ENCODE data around the gene RNF152. TPM values are rescaled to one million over a fixed set of nuclear protein-coding genes. Genes with fewer than 3 reads are reported as not detected.

RNF152 gene
- total and polyA plus RNA-seq, 2 donors (not counting 3 experiments of a cell fraction or from before 2014, with no cell fraction given), result 20.8 to 27.5 TPM

- Histone ChIP-seq H4K20me1 (replicated peaks; ENCODE audit: control insufficient read depth, extremely low read depth, insufficient read depth, low read length) (no peaks in the 10 kb centered on the region), H3K4me2 (ENCODE audit: insufficient read depth, low read length) (no peak overlapping the region), H3K27me3 (ENCODE audit: control insufficient read depth in 2 of 2, insufficient read depth in 2 of 2, low read length in 2 of 2) (no peaks in the 10 kb centered on the region), H3K4me3 (replicated peaks in 1 of 3; ENCODE audit: insufficient read depth in 1 of 3, low read depth in 1 of 3, low read length in 3 of 3) (no peak overlapping the region), H3K79me2 (ENCODE audit: control insufficient read depth, insufficient read depth, low read length) (peaks cover 48% of the 10 kb centered on the region), H3K9me1 (replicated peaks; ENCODE audit: control insufficient read depth, extremely low read depth, insufficient read depth, low read length) (no peaks in the 10 kb centered on the region), H3K9ac (replicated peaks; ENCODE audit: extremely low read depth, insufficient read depth, low read length) (no peak overlapping the region), H3K4me1 (ENCODE audit: control insufficient read depth, extremely low read depth, insufficient read depth, low read length) (no peaks in the 10 kb centered on the region), H3K36me3 (ENCODE audit: control insufficient read depth in 2 of 2, extremely low read depth in 1 of 2, insufficient read depth in 2 of 2, low read length in 2 of 2) (peaks cover 0 to 3% of the 10 kb centered on the region in 2 experiments), H3K27ac (ENCODE audit: insufficient read depth, low read depth, low read length) (no peak overlapping the region), H2AFZ (ENCODE audit: low read depth, low read length) (no peak overlapping the region), H3K9me3 (replicated peaks; ENCODE audit: control insufficient read depth, insufficient read depth, low read length) (no peaks in the 10 kb centered on the region)
- FAIRE-seq, result no peak
- dilution Hi-C loops (cut with MboI; ENCODE audit: extremely low pct_ligation_motif_present, low sequenced_read_pairs) (no loop called here), intact Hi-C loops (cut with micrococcal nuclease) (no loop called here)
- CTCF ChIA-PET, result interaction anchor here (0.8 to 1.6 kb wide), 2 partner anchors 10 to 261 kb away, joined by 3 to 4 read pairs; no protein-coding TSS in a partner anchor
- BruUV-seq (replicated peaks), result no TSS peak
- POLR2A ChIA-PET, result no interaction called here
- TF ChIP-seq GATA2 (IDR thresholded peaks at IDR 0.05; ENCODE audit: insufficient read depth, insufficient read length, low read depth, low read length) (no peak), POLR2A (IDR thresholded peaks at IDR 0.05; ENCODE audit: low read depth, low read length) (no peak), FOS (IDR thresholded peaks at IDR 0.05; ENCODE audit: borderline replicate concordance, insufficient read depth, low read length) (no peak), MAX (IDR thresholded peaks at IDR 0.05; ENCODE audit: insufficient read depth, insufficient read length) (no peak), EZH2 (IDR thresholded peaks at IDR 0.05; ENCODE audit: borderline replicate concordance, low read depth, low read length, severe bottlenecking) (no peak), POLR2AphosphoS5 (IDR thresholded peaks at IDR 0.05; ENCODE audit: insufficient read depth, low read depth, low read length) (no peak), CTCF (IDR thresholded peaks at IDR 0.05; ENCODE audit: extremely low read depth in 1 of 2, insufficient read depth in 1 of 2, low read depth in 1 of 2, low read length in 2 of 2) (no peak)
- DNase-seq (ENCODE audit: low read depth, low spot score), result no peak
These were observed 22.7 kb downstream of the RNF152 start for GRCh38 chr18:61870151-61870550.
